K562 (cell line): ENCODE results near the gene RIMKLA. TPM values are rescaled to one million over a fixed set of nuclear protein-coding genes. Genes with fewer than 3 reads are reported as not detected.

Experiments
- ATAC-seq: fragments of 200-7000 bp; cut with Tn5 transposase; 3 replicates; pipeline ENCODE4 v1.9.1; 2020; ENCODE audit warnings: moderate library complexity
- BruUV-seq: library from RNA; stranded (reverse); fragments of 400-500 nt; replicated peaks from 2 replicates; lab custom pipeline; 2021; lab: Mats Ljungman, UMichigan
- CTCF ChIA-PET: fragments of 300-600 bp; formaldehyde crosslinking; extraction: SDS; loops from one replicate; lab custom pipeline; 2021; ENCODE audit warnings: low intra/inter-chr PET ratio; lab: Yijun Ruan, JAX
- POLR2A ChIA-PET: fragments of 300-600, 350-650 bp; sonication (Branson Sonifier 250); formaldehyde crosslinking; extraction: SDS; loops from one replicate; lab custom pipeline; 2021; ENCODE audit warnings: antibody characterized with exemption, inconsistent platforms; lab: Yijun Ruan, JAX
- DNase-seq, 4 experiments: peaks; one replicate each; pipeline versions ENCODE4 v3.0.0 to v3.0.0-alpha.2; 2011 to 2018; ENCODE audit warnings: low spot score in 3 of 4, mixed read lengths in 3 of 4; ENCODE audit errors: extremely low read depth in 1 of 4
- FAIRE-seq: peaks from 2 replicates; lab custom pipeline; 2011; peaks lifted over from hg19 to GRCh38; lab: Jason Lieb, UNC
- H2AFZ ChIP-seq: 2 replicates; pipeline ENCODE4 v1.6.0; 2011; ENCODE audit warnings: low read depth, low read length, control low read depth, inconsistent platforms
- H3K27ac ChIP-seq: fragments of 200-600 bp; 3 replicates; pipeline ENCODE4 v1.8.0; 2011; ENCODE audit warnings: low read depth, mild to moderate bottlenecking, control low read depth, inconsistent platforms, low read length, moderate library complexity, mixed read lengths; ENCODE audit errors: extremely low read depth
- H3K27me3 ChIP-seq, 2 experiments: fragments of 300-600 bp in 1 of 2; 2 replicates in 1 of 2; 3 replicates in 1 of 2; pipeline versions ENCODE4 v1.6.0 to v1.8.0; 2011; ENCODE audit warnings: inconsistent platforms in 2 of 2, low read length in 2 of 2, mild to moderate bottlenecking in 1 of 2, mixed read lengths in 1 of 2, moderate library complexity in 1 of 2; ENCODE audit not compliant: control insufficient read depth in 2 of 2, insufficient read depth in 2 of 2
- H3K36me3 ChIP-seq: fragments of 300-600 bp; 3 replicates; pipeline ENCODE4 v1.8.0; 2011; ENCODE audit warnings: mild to moderate bottlenecking, low read length, inconsistent platforms; ENCODE audit not compliant: control insufficient read depth, insufficient read depth
- H3K4me1 ChIP-seq, 2 experiments: fragments of 200-600 bp in 1 of 2; replicated peaks in 1 of 2; 2 replicates in 1 of 2; 3 replicates in 1 of 2; pipeline versions ENCODE4 v1.5.1 to v1.8.0; 2011; ENCODE audit warnings: inconsistent platforms in 2 of 2, low read length in 2 of 2, mild to moderate bottlenecking in 1 of 2, mixed read lengths in 1 of 2, moderate library complexity in 1 of 2; ENCODE audit not compliant: control insufficient read depth in 2 of 2, insufficient read depth in 2 of 2
- H3K4me2 ChIP-seq: 2 replicates; pipeline ENCODE4 v1.6.1; 2011; ENCODE audit warnings: low read length, control low read depth, inconsistent platforms, mixed read lengths; ENCODE audit not compliant: insufficient read depth
- H3K4me3 ChIP-seq: fragments of 200-600 bp; sonication (generic), shearing (Covaris generic); 2 replicates; pipeline ENCODE4 v1.5.1; 2016; ENCODE audit warnings: control low read depth, inconsistent platforms
- H3K79me2 ChIP-seq: fragments of 200-600 bp; 3 replicates; pipeline ENCODE4 v1.8.0; 2011; ENCODE audit warnings: low read length, inconsistent platforms; ENCODE audit not compliant: control insufficient read depth, insufficient read depth
- H3K9ac ChIP-seq, 2 experiments: 2 replicates each; pipeline versions ENCODE4 v1.6.0 to v1.6.1; 2011; ENCODE audit warnings: low read depth in 2 of 2, low read length in 2 of 2, control low read depth in 1 of 2, inconsistent platforms in 1 of 2, mild to moderate bottlenecking in 1 of 2, mixed read lengths in 1 of 2; ENCODE audit not compliant: insufficient read depth in 1 of 2
- H3K9me1 ChIP-seq: one replicate; pipeline ENCODE4 v1.6.0; 2011; ENCODE audit warnings: inconsistent platforms, mild to moderate bottlenecking, low read length, moderate library complexity; ENCODE audit not compliant: control insufficient read depth, insufficient read depth
- H3K9me3 ChIP-seq: replicated peaks from 2 replicates; pipeline ENCODE4 v1.5.1; 2011; ENCODE audit warnings: low read depth, low read length, inconsistent platforms; ENCODE audit not compliant: control insufficient read depth, insufficient read depth
- H4K20me1 ChIP-seq: replicated peaks from 2 replicates; pipeline ENCODE4 v1.6.1; 2011; ENCODE audit warnings: low read length, inconsistent platforms, mixed read lengths; ENCODE audit not compliant: control insufficient read depth, insufficient read depth
- BACH1 ChIP-seq: fragments of 200-800 bp; sonication (Bioruptor generic); IDR thresholded peaks from 2 replicates; pipeline ENCODE4 v1.6.1; 2016; ENCODE audit warnings: missing genetic modification characterization, missing compliant biosample characterization
- CHD1 ChIP-seq: fragments of 200-600 bp; sonication (generic); IDR thresholded peaks from one replicate; pipeline ENCODE4 v1.6.1; 2012; ENCODE audit warnings: mild to moderate bottlenecking, moderate library complexity, low read length, inconsistent platforms
- CXXC5 ChIP-seq: fragments of 250-450 bp; sonication (Bioruptor Pico); IDR thresholded peaks from 2 replicates; pipeline ENCODE4 v1.8.0; 2022; ENCODE audit warnings: inconsistent platforms, mild to moderate bottlenecking, moderate library complexity
- EP400 ChIP-seq: fragments of 450-650 bp; IDR thresholded peaks from 2 replicates; pipeline ENCODE4 v1.6.1; 2017; ENCODE audit warnings: antibody characterized with exemption, mild to moderate bottlenecking, moderate library complexity
- FOXA3 ChIP-seq, 2 experiments: fragments of 450-650 bp in 1 of 2; sonication (generic) in 1 of 2; formaldehyde crosslinking; IDR thresholded peaks in 1 of 2; conservative IDR thresholded peaks in 1 of 2; 2 replicates each; pipeline versions ENCODE4 v1.4.0 to v1.8.0; 2020 to 2022; ENCODE audit warnings: mild to moderate bottlenecking in 2 of 2, missing genetic modification reagents in 1 of 2
- FUS ChIP-seq: fragments of 200-400 bp; formaldehyde crosslinking; optimal IDR thresholded peaks from 2 replicates; pipeline ENCODE3; 2017; ENCODE audit warnings: low read depth, low read length
- MXD1 ChIP-seq: fragments of 250-450 bp; sonication (Bioruptor Pico); IDR thresholded peaks from 2 replicates; pipeline ENCODE4 v1.8.0; 2021; ENCODE audit warnings: borderline replicate concordance, mild to moderate bottlenecking, moderate library complexity; ENCODE audit not compliant: poor library complexity, severe bottlenecking
- MYBL2 ChIP-seq, 2 experiments: fragments of 450-650 bp in 1 of 2; sonication (generic) in 1 of 2; formaldehyde crosslinking in 1 of 2; IDR thresholded peaks; 2 replicates each; pipeline versions ENCODE4 v1.6.1 to v1.8.1; 2017 to 2022; ENCODE audit warnings: borderline replicate concordance in 1 of 2, inconsistent platforms in 1 of 2, low read depth in 1 of 2, mild to moderate bottlenecking in 1 of 2, missing genetic modification reagents in 1 of 2, moderate library complexity in 1 of 2
- PHTF2 ChIP-seq: fragments of 250-450 bp; sonication (Bioruptor Pico); IDR thresholded peaks from 2 replicates; pipeline ENCODE4 v1.5.0; 2021; ENCODE audit warnings: mild to moderate bottlenecking
- SIN3B ChIP-seq: fragments of 450-650 bp; IDR thresholded peaks from 2 replicates; pipeline ENCODE4 v1.6.1; 2017; ENCODE audit warnings: low read depth, mild to moderate bottlenecking, moderate library complexity
- SRF ChIP-seq, 2 experiments: fragments of 250-450, 450-650 bp in 1 of 2; sonication (Bioruptor Pico) in 1 of 2; sonication (generic) in 1 of 2; formaldehyde crosslinking; IDR thresholded peaks; 2 replicates each; pipeline versions ENCODE4 v1.5.0 to v1.5.1; 2020 to 2022; ENCODE audit warnings: mild to moderate bottlenecking in 1 of 2, missing genetic modification reagents in 1 of 2
- TBL1XR1 ChIP-seq, 2 experiments: IDR thresholded peaks; 2 replicates each; pipeline ENCODE4 v1.6.1; 2012; ENCODE audit warnings: improper control_type of control experiment in 2 of 2, low read length in 2 of 2, mild to moderate bottlenecking in 1 of 2
- TRIM25 ChIP-seq: fragments of 450-650 bp; IDR thresholded peaks from 2 replicates; pipeline ENCODE4 v1.7.0; 2016; ENCODE audit warnings: borderline replicate concordance
- ZBTB34 ChIP-seq: fragments of 250-450 bp; sonication (Bioruptor Pico); IDR thresholded peaks from 2 replicates; pipeline ENCODE4 v1.8.0; 2021; ENCODE audit warnings: mild to moderate bottlenecking, moderate library complexity
- ZC3H11A ChIP-seq: IDR thresholded peaks from 2 replicates; pipeline ENCODE4 v1.6.1; 2012; ENCODE audit warnings: low read depth, low read length, improper control_type of control experiment
- ZNF134 ChIP-seq: fragments of 250-450 bp; sonication (Bioruptor Pico); conservative IDR thresholded peaks from 2 replicates; pipeline ENCODE4 v1.4.0; 2020
- ZNF507 ChIP-seq: conservative IDR thresholded peaks from 2 replicates; pipeline ENCODE4 v1.6.1; 2017; ENCODE audit warnings: missing genetic modification characterization, missing compliant biosample characterization
- ZNF696 ChIP-seq: fragments of 250-450 bp; sonication (Bioruptor Pico); conservative IDR thresholded peaks from 2 replicates; pipeline ENCODE4 v1.4.0; 2020; ENCODE audit warnings: mild to moderate bottlenecking, moderate library complexity
- ZNF79 ChIP-seq: fragments of 250-450 bp; sonication (Bioruptor Pico); IDR thresholded peaks from 2 replicates; pipeline ENCODE4 v1.4.0; 2020; ENCODE audit warnings: low read depth, mild to moderate bottlenecking, moderate library complexity
- WGBS: fragments of 100-300 bp; shearing (Covaris generic); methylation state at CpG from one replicate; pipeline ENCODE4 v1.1.6; 2016; ENCODE audit warnings: low coverage, mixed read lengths; ENCODE audit not compliant: insufficient coverage; ENCODE audit errors: missing lambda C conversion rate; 5-methylcytosine and 5-hydroxymethylcytosine counted together
- in situ Hi-C: fragments of 300-500 bp; cut with MboI; formaldehyde crosslinking; loops from 4 replicates; pipeline ENCODE4 v1.15.0; 2018; ENCODE audit warnings: inconsistent platforms, mixed read lengths
- intact Hi-C: fragments of 100-400 bp; cut with micrococcal nuclease; formaldehyde crosslinking; loops from 2 replicates; pipeline ENCODE4 v1.14.2; 2022
- polyA plus RNA-seq, 8 experiments: library from polyadenylated mRNA; depleted of rRNA in 4 of 8; stranded (reverse) in 5 of 8; unstranded in 3 of 8; fragments of >200 nt; fragmentation: Nextera tagmentation in 2 of 8; fragmentation: Illumina TruSeq in 1 of 8; extraction: Ambion mirVana in 2 of 8; extraction: Trizol in 1 of 8; gene quantifications; 2 replicates each; pipeline versions ENCODE4 v1.2.1 to v1.2.3, GENCODE V29; 2011 to 2014; ENCODE audit warnings: inconsistent platforms in 1 of 8, missing spikeins in 1 of 8
- total RNA-seq, 7 experiments: library from RNA; depleted of rRNA in 6 of 7; stranded (reverse); fragments of >200 nt in 6 of 7; fragmentation: Illumina TruSeq in 2 of 7; extraction: Trizol in 2 of 7; gene quantifications; 2 replicates each; pipeline versions ENCODE4 v1.2.1 to v1.2.3, GENCODE V29; 2011 to 2021; ENCODE audit warnings: low replicate concordance in 1 of 7

The RIMKLA gene
- total and polyA plus RNA-seq, 9 of the 15 experiments (the other 6 are each of a cell fraction or from before 2014, with no cell fraction given), result 0.02 TPM; not detected in 8

- TF ChIP-seq ZBTB34 (CRISPR knock-in tag) (no peak), BACH1 (tag) (no peak), CHD1 (no peak), SRF (CRISPR knock-in tag; IDR thresholded peaks at IDR 0.05) (no peak), EP400 (no peak), FUS (no peak)
These were observed 21.1 kb upstream of the RIMKLA start (continued) for GRCh38 chr1:42359466-42359865.

GRCh38 chr1:42364089-42364488, 16.5 kb upstream of the RIMKLA start:
- Histone ChIP-seq H3K9me1 (no peaks in the 10 kb centered on the region), H3K9me3 (no peaks in the 10 kb centered on the region), H3K4me1 (no peaks in the 10 kb centered on the region), H3K27ac (no peak overlapping the region), H3K4me3 (no peak overlapping the region), H3K36me3 (no peaks in the 10 kb centered on the region), H3K4me2 (no peak overlapping the region), H3K79me2 (no peaks in the 10 kb centered on the region), H3K27me3 (peaks cover 4 to 6% of the 10 kb centered on the region in 2 experiments; a peak in 3 of 5 replicates), H4K20me1 (no peaks in the 10 kb centered on the region), H2AFZ (no peak overlapping the region), H3K9ac (no peak overlapping the region)
- FAIRE-seq, result no peak
- ChIA-PET CTCF (no interaction called here), POLR2A (interaction anchor here (0.6 to 1.1 kb wide), 2 partner anchors 20 to 229 kb away, joined by 3 to 4 read pairs; no protein-coding TSS in a partner anchor)
- ATAC-seq, result no peak
- 6% methylated on average over 6 of the region's 6 CpGs for WGBS
- no peak for DNase-seq
- intact Hi-C loops (no loop called here), in situ Hi-C loops (no loop called here)
- no TSS peak for BruUV-seq
- TF ChIP-seq TRIM25, result no peak
- no peak for TF ChIP-seq FOXA3 (CRISPR knock-in tag; conservative IDR thresholded peaks at IDR 0.05 in 1 of 2, IDR thresholded peaks at IDR 0.05 in 1 of 2)
- no peak for TF ChIP-seq ZNF79 (CRISPR knock-in tag)
- TF ChIP-seq ZNF134 (CRISPR knock-in tag), result no peak
- no peak for TF ChIP-seq SIN3B
- TF ChIP-seq TBL1XR1 (IDR thresholded peaks at IDR 0.05; ENCODE audit: low read length in 2 of 2), result no peak
- no peak for TF ChIP-seq ZNF507 (tag)
- TF ChIP-seq MYBL2 (IDR thresholded peaks at IDR 0.05; ENCODE audit: low read depth), result no peak
- no peak for TF ChIP-seq MYBL2 (CRISPR knock-in tag; IDR thresholded peaks at IDR 0.05; ENCODE audit: borderline replicate concordance)
- no peak for TF ChIP-seq ZC3H11A
- no peak for TF ChIP-seq MXD1 (CRISPR knock-in tag)
- no peak for TF ChIP-seq ZNF696 (CRISPR knock-in tag)
- no peak for TF ChIP-seq PHTF2 (CRISPR knock-in tag)
- no peak for TF ChIP-seq CXXC5 (CRISPR knock-in tag)
